ENCODE results near the gene C19orf38. TPM values are rescaled to one million over a fixed set of nuclear protein-coding genes. Genes with fewer than 3 reads are reported as not detected.

The C19orf38 gene
- total and polyA plus RNA-seq, 2 donors (not counting 1 experiment from before 2014, with no cell fraction given) = 1.7 to 2.4 TPM

GRCh38 chr19:10885201-10886169, 37.3 kb downstream of the C19orf38 start:
- H2AFZ ChIP-seq (ENCODE audit: insufficient read depth, low read depth, low read length, poor library complexity, severe bottlenecking) = no peak overlapping the region
- H3K27ac Mint-ChIP-seq = no peak overlapping the region
- no peaks in the 10 kb centered on the region for H3K36me3 ChIP-seq (replicated peaks in 1 of 2; ENCODE audit: control extremely low read depth in 1 of 2, control insufficient read depth in 1 of 2, extremely low read depth in 1 of 2, insufficient read depth in 2 of 2, low read length in 1 of 2)
- no peaks in the 10 kb centered on the region for H3K9me3 Mint-ChIP-seq (ENCODE audit: insufficient read depth)
- CTCF ChIA-PET = no interaction called here
- H3K27me3 Mint-ChIP-seq = no peaks in the 10 kb centered on the region
- no peak for ATAC-seq (ENCODE audit: low read depth)
- DNase-seq = no peak
- H3K27ac ChIP-seq (ENCODE audit: low read length in 2 of 2) = no peak overlapping the region
- no peak for TF ChIP-seq CTCF (IDR thresholded peaks at IDR 0.05)
- no peak for TF ChIP-seq EZH2 (IDR thresholded peaks at IDR 0.05; ENCODE audit: borderline replicate concordance, insufficient read depth, low read depth, low read length, poor library complexity, severe bottlenecking)
- peaks cover 8% of the 10 kb centered on the region for H3K4me1 Mint-ChIP-seq
- H3K4me3 ChIP-seq (ENCODE audit: control extremely low read depth in 1 of 5, extremely low read depth in 1 of 5, insufficient read depth in 1 of 5, low read depth in 2 of 5, low read length in 4 of 5) = no peak overlapping the region
- no peak overlapping the region for H3K4me2 ChIP-seq (replicated peaks; ENCODE audit: low read depth, low read length, poor library complexity, severe bottlenecking)
- no peaks in the 10 kb centered on the region for H3K27me3 ChIP-seq (replicated peaks in 1 of 4; ENCODE audit: control extremely low read depth in 1 of 4, control insufficient read depth in 3 of 4, insufficient read depth in 4 of 4, low read length in 3 of 4)
- POLR2A ChIA-PET = no interaction called here
- no peaks in the 10 kb centered on the region for H3K9me3 ChIP-seq (ENCODE audit: control extremely low read depth in 1 of 3, control insufficient read depth in 2 of 3, insufficient read depth in 1 of 3, low read length in 2 of 3)
- no peak overlapping the region for H3K9ac ChIP-seq (ENCODE audit: low read length)
- peaks cover 0 to 7% of the 10 kb centered on the region in 2 donors for H3K4me1 ChIP-seq (ENCODE audit: control insufficient read depth in 2 of 2, insufficient read depth in 2 of 2, low read length in 2 of 2)
- H3K4me3 Mint-ChIP-seq = no peak overlapping the region
- intact Hi-C loops (cut with micrococcal nuclease) = no loop called here
- H4K20me1 ChIP-seq (ENCODE audit: control insufficient read depth, insufficient read depth, low read length, poor library complexity, severe bottlenecking) = peaks cover 76% of the 10 kb centered on the region
- 97% methylated on average over 13 of the region's 20 CpGs for WGBS (ENCODE audit: insufficient coverage)
- peaks cover 87% of the 10 kb centered on the region for H3K79me2 ChIP-seq (ENCODE audit: control insufficient read depth, insufficient read depth, low read length)
